GM23338 (cell line): ENCODE results near the gene C17orf114.
A peak's percentile ranks its signal among the peaks of the same experiment; 100 is the strongest.

Experiments used
- ATAC-seq: fragments of 200-7000 bp; cut with Tn5 transposase; 3 replicates; pipeline ENCODE4 v1.9.1; 2020
- DNase-seq: peaks from one replicate; pipeline ENCODE4 v3.0.0-alpha.2; 2015; ENCODE audit warnings: low spot score
- H2AFZ ChIP-seq: fragments of 200-600 bp; sonication (generic); 2 replicates; pipeline ENCODE4 v1.8.0; 2016; ENCODE audit warnings: antibody characterized with exemption, mild to moderate bottlenecking, moderate library complexity
- H3F3A ChIP-seq: fragments of 200-600 bp; sonication (generic); replicated peaks from 2 replicates; pipeline ENCODE4 v1.8.0; 2017; ENCODE audit warnings: antibody characterized with exemption, mixed run types, low read depth
- H3K27ac ChIP-seq: fragments of 200-600 bp; sonication (generic); 2 replicates; pipeline ENCODE4 v1.6.1; 2016; ENCODE audit warnings: low read depth
- H3K27me3 ChIP-seq: fragments of 200-600 bp; sonication (generic); 2 replicates; pipeline ENCODE4 v1.8.0; 2016; ENCODE audit warnings: mild to moderate bottlenecking, mixed run types, moderate library complexity; ENCODE audit not compliant: insufficient read depth
- H3K36me3 ChIP-seq: fragments of 200-600 bp; sonication (generic); 2 replicates; pipeline ENCODE4 v1.8.0; 2016; ENCODE audit warnings: mild to moderate bottlenecking; ENCODE audit not compliant: insufficient read depth
- H3K4me1 ChIP-seq: fragments of 200-600 bp; sonication (generic); 2 replicates; pipeline ENCODE4 v1.8.0; 2016; ENCODE audit warnings: mild to moderate bottlenecking, moderate library complexity; ENCODE audit not compliant: insufficient read depth
- H3K4me2 ChIP-seq: fragments of 200-600 bp; sonication (generic); 2 replicates; pipeline ENCODE4 v1.7.1; 2017; ENCODE audit warnings: mixed run types
- H3K4me3 ChIP-seq: fragments of 200-600 bp; sonication (generic); 2 replicates; pipeline ENCODE4 v1.6.1; 2016; ENCODE audit warnings: mixed run types
- H3K79me2 ChIP-seq: fragments of 200-600 bp; sonication (generic); replicated peaks from 2 replicates; pipeline ENCODE4 v1.8.0; 2017; ENCODE audit warnings: mild to moderate bottlenecking; ENCODE audit not compliant: insufficient read depth
- H3K9me2 ChIP-seq: fragments of 200-600 bp; sonication (generic); 2 replicates; pipeline ENCODE4 v1.8.0; 2017; ENCODE audit not compliant: insufficient read depth
- H4K20me1 ChIP-seq: fragments of 200-600 bp; sonication (generic); replicated peaks from 2 replicates; pipeline ENCODE4 v1.8.0; 2017; ENCODE audit warnings: mild to moderate bottlenecking; ENCODE audit not compliant: insufficient read depth
- H3K27ac Mint-ChIP-seq: 2 replicates; pipeline ENCODE4 v1.8.0; 2020; ENCODE audit warnings: inconsistent platforms, mild to moderate bottlenecking, moderate library complexity, mixed read lengths
- H3K27me3 Mint-ChIP-seq: 3 replicates; pipeline ENCODE4 v1.8.0; 2022; ENCODE audit warnings: low read depth, mild to moderate bottlenecking, moderate library complexity, mixed read lengths, inconsistent platforms; ENCODE audit not compliant: insufficient read depth, poor library complexity
- H3K36me3 Mint-ChIP-seq: 3 replicates; pipeline ENCODE4 v1.8.0; 2021; ENCODE audit warnings: low read depth, mild to moderate bottlenecking, inconsistent platforms, moderate library complexity, mixed read lengths
- H3K4me1 Mint-ChIP-seq: 3 replicates; pipeline ENCODE4 v1.8.0; 2020; ENCODE audit warnings: mild to moderate bottlenecking, inconsistent platforms, mixed read lengths
- H3K4me3 Mint-ChIP-seq: 3 replicates; pipeline ENCODE4 v1.8.0; 2021; ENCODE audit warnings: moderate library complexity, mild to moderate bottlenecking, inconsistent platforms, mixed read lengths
- H3K9me3 Mint-ChIP-seq: 3 replicates; pipeline ENCODE4 v1.8.0; 2020; ENCODE audit warnings: moderate library complexity, mild to moderate bottlenecking, inconsistent platforms, mixed read lengths
- CREB1 ChIP-seq: fragments of 250-450 bp; sonication (Bioruptor Pico); IDR thresholded peaks from 2 replicates; pipeline ENCODE4 v1.5.0; 2020; ENCODE audit warnings: low read depth, mild to moderate bottlenecking, moderate library complexity
- EZH2 ChIP-seq: fragments of 200-600 bp; sonication (generic); IDR thresholded peaks from one replicate; pipeline ENCODE4 v1.8.0; 2017; ENCODE audit warnings: antibody characterized with exemption, mild to moderate bottlenecking, low read depth; ENCODE audit not compliant: unreplicated experiment
- EZH2phosphoT487 ChIP-seq: fragments of 200-600 bp; sonication (generic); IDR thresholded peaks from one replicate; pipeline ENCODE4 v1.8.1; 2018; ENCODE audit warnings: antibody characterized with exemption; ENCODE audit not compliant: unreplicated experiment
- JUNB ChIP-seq: IDR thresholded peaks from one replicate; pipeline ENCODE4 v1.6.1; 2016; ENCODE audit warnings: antibody characterized with exemption; ENCODE audit not compliant: unreplicated experiment
- POLR2AphosphoS5 ChIP-seq: IDR thresholded peaks from 2 replicates; pipeline ENCODE4 v1.6.1; 2016; ENCODE audit warnings: antibody characterized with exemption, low read depth
- STAT1 ChIP-seq: IDR thresholded peaks from one replicate; pipeline ENCODE4 v1.6.1; 2016; ENCODE audit warnings: antibody characterized with exemption; ENCODE audit not compliant: unreplicated experiment
- ZNF331 ChIP-seq: fragments of 250-450 bp; sonication (Bioruptor Pico); IDR thresholded peaks from 2 replicates; pipeline ENCODE4 v1.5.0; 2020; ENCODE audit warnings: low read depth, mild to moderate bottlenecking, moderate library complexity
- TF ChIP-seq, protein P1 (sequence below): fragments of 250-450 bp; sonication (Bioruptor Pico); IDR thresholded peaks from 2 replicates; pipeline ENCODE4 v1.5.0; 2020; ENCODE audit warnings: mild to moderate bottlenecking, moderate library complexity
- TF ChIP-seq, protein P2 (sequence below), 2 experiments: fragments of 200-600 bp in 1 of 2; sonication (generic) in 1 of 2; conservative IDR thresholded peaks; 2 replicates each; pipeline versions ENCODE4 v1.5.1 to v1.6.1; 2016 to 2017; ENCODE audit warnings: antibody characterized with exemption in 2 of 2, low read depth in 2 of 2, mild to moderate bottlenecking in 2 of 2, moderate library complexity in 1 of 2
- TF ChIP-seq, protein P3 (sequence below): IDR thresholded peaks from one replicate; pipeline ENCODE4 v1.6.1; 2018; ENCODE audit warnings: antibody characterized with exemption; ENCODE audit not compliant: unreplicated experiment

Gene C17orf114

DNA sequence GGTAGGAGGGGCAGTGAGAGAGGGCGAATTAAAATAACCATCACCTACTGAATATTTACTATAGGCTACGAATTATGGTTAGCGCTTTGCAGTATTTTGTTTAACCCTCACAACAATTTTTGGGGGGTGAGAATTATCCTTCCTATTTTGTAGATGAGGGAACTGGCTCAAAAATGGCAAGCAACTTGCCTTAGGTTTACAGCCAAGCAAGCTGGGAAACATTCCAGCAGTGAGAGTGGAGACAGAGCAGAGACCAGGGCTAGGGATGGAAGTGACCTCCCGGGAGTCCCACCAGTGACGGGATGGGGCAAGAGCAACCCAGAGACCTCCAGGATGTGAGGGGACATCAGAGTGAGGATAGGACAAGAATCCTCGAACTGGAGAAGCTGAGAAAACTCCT, 15.6 kb downstream of the C17orf114 start (continued):
- TF ChIP-seq, protein P1, sequence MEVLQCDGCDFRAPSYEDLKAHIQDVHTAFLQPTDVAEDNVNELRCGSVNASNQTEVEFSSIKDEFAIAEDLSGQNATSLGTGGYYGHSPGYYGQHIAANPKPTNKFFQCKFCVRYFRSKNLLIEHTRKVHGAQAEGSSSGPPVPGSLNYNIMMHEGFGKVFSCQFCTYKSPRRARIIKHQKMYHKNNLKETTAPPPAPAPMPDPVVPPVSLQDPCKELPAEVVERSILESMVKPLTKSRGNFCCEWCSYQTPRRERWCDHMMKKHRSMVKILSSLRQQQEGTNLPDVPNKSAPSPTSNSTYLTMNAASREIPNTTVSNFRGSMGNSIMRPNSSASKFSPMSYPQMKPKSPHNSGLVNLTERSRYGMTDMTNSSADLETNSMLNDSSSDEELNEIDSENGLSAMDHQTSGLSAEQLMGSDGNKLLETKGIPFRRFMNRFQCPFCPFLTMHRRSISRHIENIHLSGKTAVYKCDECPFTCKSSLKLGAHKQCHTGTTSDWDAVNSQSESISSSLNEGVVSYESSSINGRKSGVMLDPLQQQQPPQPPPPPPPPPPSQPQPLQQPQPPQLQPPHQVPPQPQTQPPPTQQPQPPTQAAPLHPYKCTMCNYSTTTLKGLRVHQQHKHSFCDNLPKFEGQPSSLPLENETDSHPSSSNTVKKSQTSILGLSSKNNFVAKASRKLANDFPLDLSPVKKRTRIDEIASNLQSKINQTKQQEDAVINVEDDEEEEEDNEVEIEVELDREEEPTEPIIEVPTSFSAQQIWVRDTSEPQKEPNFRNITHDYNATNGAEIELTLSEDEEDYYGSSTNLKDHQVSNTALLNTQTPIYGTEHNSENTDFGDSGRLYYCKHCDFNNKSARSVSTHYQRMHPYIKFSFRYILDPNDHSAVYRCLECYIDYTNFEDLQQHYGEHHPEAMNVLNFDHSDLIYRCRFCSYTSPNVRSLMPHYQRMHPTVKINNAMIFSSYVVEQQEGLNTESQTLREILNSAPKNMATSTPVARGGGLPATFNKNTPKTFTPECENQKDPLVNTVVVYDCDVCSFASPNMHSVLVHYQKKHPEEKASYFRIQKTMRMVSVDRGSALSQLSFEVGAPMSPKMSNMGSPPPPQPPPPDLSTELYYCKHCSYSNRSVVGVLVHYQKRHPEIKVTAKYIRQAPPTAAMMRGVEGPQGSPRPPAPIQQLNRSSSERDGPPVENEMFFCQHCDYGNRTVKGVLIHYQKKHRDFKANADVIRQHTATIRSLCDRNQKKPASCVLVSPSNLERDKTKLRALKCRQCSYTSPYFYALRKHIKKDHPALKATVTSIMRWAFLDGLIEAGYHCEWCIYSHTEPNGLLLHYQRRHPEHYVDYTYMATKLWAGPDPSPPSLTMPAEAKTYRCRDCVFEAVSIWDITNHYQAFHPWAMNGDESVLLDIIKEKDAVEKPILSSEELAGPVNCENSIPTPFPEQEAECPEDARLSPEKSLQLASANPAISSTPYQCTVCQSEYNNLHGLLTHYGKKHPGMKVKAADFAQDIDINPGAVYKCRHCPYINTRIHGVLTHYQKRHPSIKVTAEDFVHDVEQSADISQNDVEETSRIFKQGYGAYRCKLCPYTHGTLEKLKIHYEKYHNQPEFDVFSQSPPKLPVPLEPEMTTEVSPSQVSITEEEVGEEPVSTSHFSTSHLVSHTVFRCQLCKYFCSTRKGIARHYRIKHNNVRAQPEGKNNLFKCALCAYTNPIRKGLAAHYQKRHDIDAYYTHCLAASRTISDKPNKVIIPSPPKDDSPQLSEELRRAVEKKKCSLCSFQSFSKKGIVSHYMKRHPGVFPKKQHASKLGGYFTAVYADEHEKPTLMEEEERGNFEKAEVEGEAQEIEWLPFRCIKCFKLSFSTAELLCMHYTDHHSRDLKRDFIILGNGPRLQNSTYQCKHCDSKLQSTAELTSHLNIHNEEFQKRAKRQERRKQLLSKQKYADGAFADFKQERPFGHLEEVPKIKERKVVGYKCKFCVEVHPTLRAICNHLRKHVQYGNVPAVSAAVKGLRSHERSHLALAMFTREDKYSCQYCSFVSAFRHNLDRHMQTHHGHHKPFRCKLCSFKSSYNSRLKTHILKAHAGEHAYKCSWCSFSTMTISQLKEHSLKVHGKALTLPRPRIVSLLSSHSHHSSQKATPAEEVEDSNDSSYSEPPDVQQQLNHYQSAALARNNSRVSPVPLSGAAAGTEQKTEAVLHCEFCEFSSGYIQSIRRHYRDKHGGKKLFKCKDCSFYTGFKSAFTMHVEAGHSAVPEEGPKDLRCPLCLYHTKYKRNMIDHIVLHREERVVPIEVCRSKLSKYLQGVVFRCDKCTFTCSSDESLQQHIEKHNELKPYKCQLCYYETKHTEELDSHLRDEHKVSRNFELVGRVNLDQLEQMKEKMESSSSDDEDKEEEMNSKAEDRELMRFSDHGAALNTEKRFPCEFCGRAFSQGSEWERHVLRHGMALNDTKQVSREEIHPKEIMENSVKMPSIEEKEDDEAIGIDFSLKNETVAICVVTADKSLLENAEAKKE (CRISPR knock-in tag) = no peak
- TF ChIP-seq STAT1 (no peak), EZH2phosphoT487 (no peak), POLR2AphosphoS5 (no peak), JUNB (no peak)
- TF ChIP-seq, protein P2, sequence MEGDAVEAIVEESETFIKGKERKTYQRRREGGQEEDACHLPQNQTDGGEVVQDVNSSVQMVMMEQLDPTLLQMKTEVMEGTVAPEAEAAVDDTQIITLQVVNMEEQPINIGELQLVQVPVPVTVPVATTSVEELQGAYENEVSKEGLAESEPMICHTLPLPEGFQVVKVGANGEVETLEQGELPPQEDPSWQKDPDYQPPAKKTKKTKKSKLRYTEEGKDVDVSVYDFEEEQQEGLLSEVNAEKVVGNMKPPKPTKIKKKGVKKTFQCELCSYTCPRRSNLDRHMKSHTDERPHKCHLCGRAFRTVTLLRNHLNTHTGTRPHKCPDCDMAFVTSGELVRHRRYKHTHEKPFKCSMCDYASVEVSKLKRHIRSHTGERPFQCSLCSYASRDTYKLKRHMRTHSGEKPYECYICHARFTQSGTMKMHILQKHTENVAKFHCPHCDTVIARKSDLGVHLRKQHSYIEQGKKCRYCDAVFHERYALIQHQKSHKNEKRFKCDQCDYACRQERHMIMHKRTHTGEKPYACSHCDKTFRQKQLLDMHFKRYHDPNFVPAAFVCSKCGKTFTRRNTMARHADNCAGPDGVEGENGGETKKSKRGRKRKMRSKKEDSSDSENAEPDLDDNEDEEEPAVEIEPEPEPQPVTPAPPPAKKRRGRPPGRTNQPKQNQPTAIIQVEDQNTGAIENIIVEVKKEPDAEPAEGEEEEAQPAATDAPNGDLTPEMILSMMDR (conservative IDR thresholded peaks at IDR 0.05; ENCODE audit: low read depth in 2 of 2) = no peak

DNA sequence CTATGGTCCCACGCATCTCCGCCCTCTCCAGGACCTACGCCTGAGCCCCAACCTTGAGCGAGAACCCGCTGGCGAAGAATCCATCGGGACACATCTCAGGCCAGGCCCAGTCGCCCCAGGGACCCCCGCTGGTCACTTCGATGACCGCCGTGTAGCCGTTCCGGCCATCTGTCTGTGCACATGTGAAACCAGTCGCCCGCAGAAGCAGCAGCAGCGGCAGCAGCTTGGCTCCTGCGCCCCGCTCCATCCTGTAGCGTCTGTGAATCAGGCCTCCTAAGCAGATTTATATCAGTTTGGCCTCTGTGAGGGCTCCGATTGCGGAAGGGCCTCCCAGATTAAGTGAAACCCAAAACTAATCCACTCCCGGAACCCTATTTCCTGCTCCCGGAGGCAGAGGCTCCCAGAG, 16.0 kb downstream of the C17orf114 start, which contains the start of gene VMO1:
Gene VMO1 (minus strand): TSS at position 259 of the 406 bp plus-strand sequence. CDS start 12 bp downstream, at position 247.
- Mint-ChIP-seq H3K4me3 (no peak within 1 kb of the TSS; the same call in 2 of the 3 replicates), H3K27me3 (peaks cover 34% of the 10 kb centered on the region), H3K36me3 (peaks cover 5% of the 10 kb centered on the region; the same call in 1 of the 3 replicates), H3K27ac (no peak within 1 kb of the TSS), H3K4me1 (peaks cover 28% of the 10 kb centered on the region), H3K9me3 (no peaks in the 10 kb centered on the region; the same call in 2 of the 3 replicates)
- DNase-seq (peak; percentile 27), ATAC-seq (no peak)
- peak within 1 kb of the TSS; percentile 62; the same call in 1 of the 2 replicates for H3K27ac ChIP-seq
- H3K4me2 ChIP-seq = peak within 1 kb of the TSS; percentile 99; the same call in 1 of the 2 replicates
- peaks cover 30% of the 10 kb centered on the region for H3K4me1 ChIP-seq
- no peaks in the 10 kb centered on the region for H3K36me3 ChIP-seq
- H3K79me2 ChIP-seq = no peaks in the 10 kb centered on the region
- H3K9me2 ChIP-seq = no peaks in the 10 kb centered on the region
- peak within 1 kb of the TSS; percentile 59; the same call in 1 of the 2 replicates for H2AFZ ChIP-seq
- no peak within 1 kb of the TSS for H3K4me3 ChIP-seq
- H4K20me1 ChIP-seq = no peaks in the 10 kb centered on the region
- peaks cover 27% of the 10 kb centered on the region for H3K27me3 ChIP-seq
- peaks cover 19% of the 10 kb centered on the region; the same call in 1 of the 2 replicates for H3F3A ChIP-seq
- no peak for TF ChIP-seq CREB1
- TF ChIP-seq, protein P2 (conservative IDR thresholded peaks at IDR 0.05; ENCODE audit: low read depth in 2 of 2) = no peak
- TF ChIP-seq ZNF331 (CRISPR knock-in tag) = no peak
- TF ChIP-seq EZH2 = no peak
- TF ChIP-seq EZH2phosphoT487 = no peak
- TF ChIP-seq, protein P3, sequence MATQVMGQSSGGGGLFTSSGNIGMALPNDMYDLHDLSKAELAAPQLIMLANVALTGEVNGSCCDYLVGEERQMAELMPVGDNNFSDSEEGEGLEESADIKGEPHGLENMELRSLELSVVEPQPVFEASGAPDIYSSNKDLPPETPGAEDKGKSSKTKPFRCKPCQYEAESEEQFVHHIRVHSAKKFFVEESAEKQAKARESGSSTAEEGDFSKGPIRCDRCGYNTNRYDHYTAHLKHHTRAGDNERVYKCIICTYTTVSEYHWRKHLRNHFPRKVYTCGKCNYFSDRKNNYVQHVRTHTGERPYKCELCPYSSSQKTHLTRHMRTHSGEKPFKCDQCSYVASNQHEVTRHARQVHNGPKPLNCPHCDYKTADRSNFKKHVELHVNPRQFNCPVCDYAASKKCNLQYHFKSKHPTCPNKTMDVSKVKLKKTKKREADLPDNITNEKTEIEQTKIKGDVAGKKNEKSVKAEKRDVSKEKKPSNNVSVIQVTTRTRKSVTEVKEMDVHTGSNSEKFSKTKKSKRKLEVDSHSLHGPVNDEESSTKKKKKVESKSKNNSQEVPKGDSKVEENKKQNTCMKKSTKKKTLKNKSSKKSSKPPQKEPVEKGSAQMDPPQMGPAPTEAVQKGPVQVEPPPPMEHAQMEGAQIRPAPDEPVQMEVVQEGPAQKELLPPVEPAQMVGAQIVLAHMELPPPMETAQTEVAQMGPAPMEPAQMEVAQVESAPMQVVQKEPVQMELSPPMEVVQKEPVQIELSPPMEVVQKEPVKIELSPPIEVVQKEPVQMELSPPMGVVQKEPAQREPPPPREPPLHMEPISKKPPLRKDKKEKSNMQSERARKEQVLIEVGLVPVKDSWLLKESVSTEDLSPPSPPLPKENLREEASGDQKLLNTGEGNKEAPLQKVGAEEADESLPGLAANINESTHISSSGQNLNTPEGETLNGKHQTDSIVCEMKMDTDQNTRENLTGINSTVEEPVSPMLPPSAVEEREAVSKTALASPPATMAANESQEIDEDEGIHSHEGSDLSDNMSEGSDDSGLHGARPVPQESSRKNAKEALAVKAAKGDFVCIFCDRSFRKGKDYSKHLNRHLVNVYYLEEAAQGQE = no peak
- TF ChIP-seq JUNB = no peak
